ENCODE measurements around the gene SHISA9.

The SHISA9 gene

GRCh38 chr16:13148836-13149235, 247.4 kb downstream of the SHISA9 start:
- no peak overlapping the region for H3K27ac ChIP-seq (ENCODE audit: low read depth, low read length)
- H3K36me3 ChIP-seq (ENCODE audit: control insufficient read depth, low read length), result no peaks in the 10 kb centered on the region
- H3K4me1 ChIP-seq (ENCODE audit: control insufficient read depth, low read length), result no peaks in the 10 kb centered on the region
- no peak overlapping the region for H3K4me2 ChIP-seq (ENCODE audit: low read length)
- TF ChIP-seq CTCF (IDR thresholded peaks at IDR 0.05; ENCODE audit: low read depth, low read length, poor library complexity, severe bottlenecking), result no peak
- TF ChIP-seq EZH2phosphoT487 (IDR thresholded peaks at IDR 0.05; ENCODE audit: borderline replicate concordance, low read length), result no peak
- H3K9me3 ChIP-seq (ENCODE audit: control insufficient read depth, insufficient read depth, low read length), result no peaks in the 10 kb centered on the region
- H3K9me2 ChIP-seq (replicated peaks; ENCODE audit: control insufficient read depth, low read length), result no peaks in the 10 kb centered on the region
- no peaks in the 10 kb centered on the region for H3F3A ChIP-seq (ENCODE audit: control insufficient read depth, insufficient read depth)
- no peak overlapping the region for H3K4me3 ChIP-seq (ENCODE audit: low read length)
- no peaks in the 10 kb centered on the region for H4K20me1 ChIP-seq (ENCODE audit: control insufficient read depth, insufficient read depth, low read depth, low read length)
- no peaks in the 10 kb centered on the region for H3K27me3 ChIP-seq (ENCODE audit: control insufficient read depth, low read length)
- H3K79me2 ChIP-seq (ENCODE audit: control insufficient read depth, low read length), result no peaks in the 10 kb centered on the region

- Histone ChIP-seq H3K9me2 (replicated peaks; ENCODE audit: control insufficient read depth, low read length) (no peaks in the 10 kb centered on the region), H3K9me3 (ENCODE audit: control insufficient read depth, insufficient read depth, low read length) (no peaks in the 10 kb centered on the region; the same call in 1 of the 2 replicates), H3K4me2 (ENCODE audit: low read length) (no peak overlapping the region), H3K27me3 (ENCODE audit: control insufficient read depth, low read length) (no peaks in the 10 kb centered on the region), H3K79me2 (ENCODE audit: control insufficient read depth, low read length) (no peaks in the 10 kb centered on the region), H3K4me3 (ENCODE audit: low read length) (no peak overlapping the region), H3K27ac (ENCODE audit: low read depth, low read length) (no peak overlapping the region), H3K36me3 (ENCODE audit: control insufficient read depth, low read length) (no peaks in the 10 kb centered on the region), H3F3A (ENCODE audit: control insufficient read depth, insufficient read depth) (no peaks in the 10 kb centered on the region), H4K20me1 (ENCODE audit: control insufficient read depth, insufficient read depth, low read depth, low read length) (no peaks in the 10 kb centered on the region), H3K4me1 (ENCODE audit: control insufficient read depth, low read length) (no peaks in the 10 kb centered on the region)
- no peak for TF ChIP-seq CTCF (IDR thresholded peaks at IDR 0.05; ENCODE audit: low read depth, low read length, poor library complexity, severe bottlenecking)
- TF ChIP-seq EZH2phosphoT487 (IDR thresholded peaks at IDR 0.05; ENCODE audit: borderline replicate concordance, low read length), result no peak
These were observed 248.9 kb downstream of the SHISA9 start for GRCh38 chr16:13150181-13150885.

- Histone ChIP-seq H3K27me3 (ENCODE audit: control insufficient read depth, low read length) (no peaks in the 10 kb centered on the region), H3K9me3 (ENCODE audit: control insufficient read depth, insufficient read depth, low read length) (no peaks in the 10 kb centered on the region; the same call in 1 of the 2 replicates), H3K79me2 (ENCODE audit: control insufficient read depth, low read length) (no peaks in the 10 kb centered on the region), H3K4me2 (ENCODE audit: low read length) (no peak overlapping the region), H3K9me2 (replicated peaks; ENCODE audit: control insufficient read depth, low read length) (no peaks in the 10 kb centered on the region), H3K27ac (ENCODE audit: low read depth, low read length) (no peak overlapping the region), H3K4me3 (ENCODE audit: low read length) (no peak overlapping the region), H3K36me3 (ENCODE audit: control insufficient read depth, low read length) (no peaks in the 10 kb centered on the region), H3K4me1 (ENCODE audit: control insufficient read depth, low read length) (no peaks in the 10 kb centered on the region), H3F3A (ENCODE audit: control insufficient read depth, insufficient read depth) (no peaks in the 10 kb centered on the region), H4K20me1 (ENCODE audit: control insufficient read depth, insufficient read depth, low read depth, low read length) (no peaks in the 10 kb centered on the region)
- TF ChIP-seq CTCF (IDR thresholded peaks at IDR 0.05; ENCODE audit: low read depth, low read length, poor library complexity, severe bottlenecking), result no peak
- no peak for TF ChIP-seq EZH2phosphoT487 (IDR thresholded peaks at IDR 0.05; ENCODE audit: borderline replicate concordance, low read length)
These were observed 252.3 kb downstream of the SHISA9 start for GRCh38 chr16:13153696-13154095.
